Sigmoid colon (tissue), 4 donors: Measurements from ENCODE around the gene PELI2.

Source experiments
- CTCF ChIP-seq, 4 experiments: fragments of 450-650 bp in 3 of 4; fragments of 200-600 bp in 1 of 4; IDR thresholded peaks; one replicate each; pipeline ENCODE4 v1.5.1; 2016 to 2019; ENCODE audit warnings: antibody characterized with exemption in 4 of 4, mild to moderate bottlenecking in 3 of 4, moderate library complexity in 2 of 4
- POLR2A ChIP-seq, 2 donors: fragments of 450-650 bp; IDR thresholded peaks; one replicate each; pipeline ENCODE4 v1.6.1; 2016; ENCODE audit warnings: antibody characterized with exemption in 2 of 2, mild to moderate bottlenecking in 2 of 2, moderate library complexity in 2 of 2
- POLR2AphosphoS5 ChIP-seq, 4 donors: sonication (generic); formaldehyde crosslinking; IDR thresholded peaks; one replicate each; pipeline ENCODE4 v1.6.1; 2017; ENCODE audit warnings: antibody characterized with exemption in 4 of 4

DNA sequence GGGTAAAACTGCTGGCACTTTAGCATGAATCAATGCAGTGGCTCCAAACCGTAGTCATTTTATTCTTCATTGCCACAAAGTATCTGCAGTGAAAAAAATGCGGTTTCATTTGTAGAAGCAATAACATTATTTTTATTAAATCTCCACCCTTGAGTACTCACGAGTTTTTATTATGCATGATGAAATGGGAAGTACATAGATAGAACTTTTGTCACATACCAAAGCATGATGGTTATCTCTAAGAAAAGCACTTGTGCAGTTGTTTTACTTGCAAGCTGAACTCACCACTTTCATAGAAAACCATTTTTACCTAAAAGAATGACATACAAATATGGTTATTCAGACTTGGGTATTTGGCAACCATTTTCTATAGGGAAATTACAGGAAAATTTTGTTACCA lies 90.3 kb downstream of the PELI2 start:
- no peak for TF ChIP-seq CTCF (IDR thresholded peaks at IDR 0.05)
- no peak for TF ChIP-seq POLR2AphosphoS5 (IDR thresholded peaks at IDR 0.05)
- TF ChIP-seq POLR2A (IDR thresholded peaks at IDR 0.05), result no peak
